Prostate gland (tissue), 2 donors: ENCODE measurements around the gene CNPPD1. TPM values are rescaled to one million over a fixed set of nuclear protein-coding genes. Genes with fewer than 3 reads are reported as not detected.
A peak's percentile ranks its signal among the peaks of the same experiment; 100 is the strongest.

Source experiments
- DNase-seq: peaks from one replicate; pipeline ENCODE4 v3.0.0-alpha.2; 2019; ENCODE audit warnings: low spot score
- H3K27ac ChIP-seq, 2 donors: fragments of 200-600 bp; sonication (generic); 2 replicates each; pipeline ENCODE4 v1.5.1; 2017 to 2019
- H3K27me3 ChIP-seq: fragments of 200-600 bp; sonication (generic); replicated peaks from 2 replicates; pipeline ENCODE4 v1.5.1; 2019; ENCODE audit not compliant: insufficient read depth
- H3K36me3 ChIP-seq, 2 donors: fragments of 200-600 bp; sonication (generic); 1 replicate in 1 of 2; 2 replicates in 1 of 2; pipeline versions ENCODE4 v1.5.1 to v1.8.1; 2017 to 2019
- H3K4me1 ChIP-seq: fragments of 200-600 bp; sonication (generic); replicated peaks from 2 replicates; pipeline ENCODE4 v1.5.1; 2019
- H3K4me3 ChIP-seq, 2 donors: fragments of 200-600 bp; sonication (generic); 2 replicates each; pipeline ENCODE4 v1.5.1; 2017 to 2019
- H3K9me3 ChIP-seq: fragments of 200-600 bp; sonication (generic); 2 replicates; pipeline ENCODE4 v1.5.1; 2017
- POLR2A ChIP-seq: fragments of 450-650 bp; IDR thresholded peaks from one replicate; pipeline ENCODE4 v1.6.1; 2016; ENCODE audit warnings: antibody characterized with exemption, mild to moderate bottlenecking
- POLR2AphosphoS5 ChIP-seq: sonication (generic); formaldehyde crosslinking; IDR thresholded peaks from one replicate; pipeline ENCODE4 v1.6.1; 2017; ENCODE audit warnings: antibody characterized with exemption
- WGBS: methylation state at CpG from one replicate; pipeline ENCODE4 v1.1.5; 2018; 5-methylcytosine and 5-hydroxymethylcytosine counted together
- intact Hi-C: fragments of 100-400 bp; cut with DNase I; formaldehyde crosslinking; loops from one replicate; pipeline ENCODE4 v1.14.2; 2022
- total RNA-seq, 2 donors: library from RNA; depleted of rRNA; stranded (reverse); fragments of >200 nt; gene quantifications; one replicate each; pipeline ENCODE4 v1.1.0, GENCODE V29; 2016
- TF ChIP-seq, protein P1 (sequence below), 4 experiments: fragments of 200-600 bp in 2 of 4; fragments of 450-650 bp in 2 of 4; sonication (generic) in 2 of 4; IDR thresholded peaks; 1 replicate in 3 of 4; 2 replicates in 1 of 4; pipeline ENCODE4 v1.5.1; 2016 to 2019; ENCODE audit warnings: antibody characterized with exemption in 4 of 4, mild to moderate bottlenecking in 2 of 4, moderate library complexity in 2 of 4

The CNPPD1 gene
- total RNA-seq, 2 donors from 2014 or later, result 53.6 to 60.1 TPM

DNA sequence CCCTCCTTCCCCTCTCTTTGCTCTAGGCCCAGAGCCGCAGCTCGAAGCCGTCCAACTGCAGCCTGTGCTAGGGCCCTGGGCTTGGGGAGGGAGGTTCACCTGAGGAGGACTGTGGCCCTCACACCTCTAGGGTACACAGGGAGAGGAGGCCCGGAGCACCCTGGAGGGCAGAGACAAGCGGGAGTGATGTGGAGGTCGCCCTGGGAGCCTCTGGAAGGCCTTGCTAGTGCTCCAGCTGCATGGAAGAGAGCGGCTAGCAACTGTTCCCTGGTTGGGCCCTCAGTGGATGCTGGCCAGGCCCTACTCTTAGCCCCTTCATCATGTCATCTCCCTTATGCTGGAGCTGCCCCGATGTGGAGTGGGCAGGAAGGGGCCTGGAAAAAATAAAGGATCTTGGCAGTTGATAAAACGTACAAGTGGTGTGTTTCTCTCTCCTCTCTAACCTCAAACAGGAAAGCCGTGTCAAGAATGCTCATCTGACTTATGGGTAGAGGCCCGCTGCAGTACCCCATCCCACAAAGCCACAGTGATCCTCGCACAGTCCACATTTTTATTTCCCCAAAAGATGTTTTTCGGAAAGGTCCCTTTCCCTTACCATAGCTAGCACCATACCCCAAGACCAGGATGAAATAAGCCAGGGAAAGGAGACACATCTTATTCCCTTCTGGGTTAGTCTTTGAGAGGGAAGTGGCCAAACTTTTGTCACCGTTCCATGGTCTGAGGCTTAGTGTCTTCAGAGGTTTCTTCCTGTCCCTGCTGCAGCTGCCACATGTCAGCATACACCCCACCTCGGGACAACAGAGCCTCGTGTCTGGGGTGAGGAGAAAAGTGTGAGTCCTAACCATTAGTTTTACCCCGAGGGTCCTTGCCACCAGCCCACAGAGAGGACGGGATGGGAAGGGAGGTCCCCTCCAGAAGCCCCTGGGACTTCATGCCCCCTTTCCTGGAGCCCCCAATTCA lies 32.8 kb upstream of the CNPPD1 start:
- intact Hi-C loops, result loop anchor here (10.0 kb wide), 1 partner anchor 85 kb away; no protein-coding TSS in a partner anchor

DNA sequence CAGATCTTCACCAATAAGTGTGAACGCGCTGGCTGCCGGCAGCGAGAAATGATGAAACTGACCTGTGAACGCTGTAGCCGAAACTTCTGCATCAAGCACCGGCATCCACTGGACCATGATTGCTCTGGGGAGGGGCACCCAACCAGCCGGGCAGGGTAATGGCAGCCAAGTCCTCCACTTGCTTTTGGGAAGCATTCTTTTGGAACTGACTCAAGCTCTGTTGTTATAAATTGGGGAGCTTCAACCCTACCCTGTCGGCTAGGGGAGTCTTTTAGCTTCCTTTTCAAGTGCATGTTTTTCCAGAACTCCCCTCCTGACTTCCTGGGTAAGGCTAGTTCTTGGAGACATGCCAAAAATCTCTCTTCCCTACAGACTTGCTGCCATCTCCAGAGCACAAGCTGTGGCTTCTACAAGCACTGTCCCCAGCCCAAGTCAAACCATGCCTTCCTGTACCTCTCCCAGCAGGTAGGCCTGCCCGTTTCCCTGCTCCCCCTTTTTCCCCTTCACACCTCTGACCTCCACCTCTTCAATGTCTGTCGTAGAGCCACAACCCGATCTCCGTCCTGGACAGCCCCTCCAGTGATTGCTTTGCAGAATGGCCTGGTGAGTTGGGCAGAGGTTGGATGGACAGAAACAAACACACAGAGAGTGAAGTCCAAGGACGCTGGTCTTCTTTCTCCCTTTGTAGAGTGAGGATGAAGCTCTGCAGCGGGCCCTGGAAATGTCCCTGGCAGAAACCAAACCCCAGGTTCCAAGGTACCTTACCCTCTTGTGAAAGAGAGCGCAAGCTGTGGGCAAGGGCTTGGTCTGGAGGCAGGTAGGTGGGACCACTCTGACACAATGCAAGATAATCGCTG lies 31.4 kb upstream of the CNPPD1 start:
- WGBS, result 46% methylated on average over 17 of the region's 17 CpGs
- H3K4me3 ChIP-seq, result peak overlapping the region in 1 of 2 donors; percentile 74
- H3K4me1 ChIP-seq, result peaks cover 11% of the 10 kb centered on the region
- no peaks in the 10 kb centered on the region for H3K9me3 ChIP-seq
- H3K27ac ChIP-seq, result peak overlapping the region; percentile 98 to 99
- H3K36me3 ChIP-seq, result peaks cover 3 to 4% of the 10 kb centered on the region in 2 donors
- intact Hi-C loops, result no loop called here
- peak; percentile 33 for DNase-seq
- TF ChIP-seq, protein P1, sequence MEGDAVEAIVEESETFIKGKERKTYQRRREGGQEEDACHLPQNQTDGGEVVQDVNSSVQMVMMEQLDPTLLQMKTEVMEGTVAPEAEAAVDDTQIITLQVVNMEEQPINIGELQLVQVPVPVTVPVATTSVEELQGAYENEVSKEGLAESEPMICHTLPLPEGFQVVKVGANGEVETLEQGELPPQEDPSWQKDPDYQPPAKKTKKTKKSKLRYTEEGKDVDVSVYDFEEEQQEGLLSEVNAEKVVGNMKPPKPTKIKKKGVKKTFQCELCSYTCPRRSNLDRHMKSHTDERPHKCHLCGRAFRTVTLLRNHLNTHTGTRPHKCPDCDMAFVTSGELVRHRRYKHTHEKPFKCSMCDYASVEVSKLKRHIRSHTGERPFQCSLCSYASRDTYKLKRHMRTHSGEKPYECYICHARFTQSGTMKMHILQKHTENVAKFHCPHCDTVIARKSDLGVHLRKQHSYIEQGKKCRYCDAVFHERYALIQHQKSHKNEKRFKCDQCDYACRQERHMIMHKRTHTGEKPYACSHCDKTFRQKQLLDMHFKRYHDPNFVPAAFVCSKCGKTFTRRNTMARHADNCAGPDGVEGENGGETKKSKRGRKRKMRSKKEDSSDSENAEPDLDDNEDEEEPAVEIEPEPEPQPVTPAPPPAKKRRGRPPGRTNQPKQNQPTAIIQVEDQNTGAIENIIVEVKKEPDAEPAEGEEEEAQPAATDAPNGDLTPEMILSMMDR (IDR thresholded peaks at IDR 0.05), result no peak
- TF ChIP-seq POLR2AphosphoS5, result peak; percentile 33
- TF ChIP-seq POLR2A, result no peak
- no peaks in the 10 kb centered on the region for H3K27me3 ChIP-seq

More for the DNA sequence above, 32.8 kb upstream of the CNPPD1 start:
- Histone ChIP-seq H3K4me1 (peaks cover 11% of the 10 kb centered on the region), H3K4me3 (no peak overlapping the region), H3K9me3 (no peaks in the 10 kb centered on the region), H3K27me3 (no peaks in the 10 kb centered on the region), H3K27ac (peak overlapping the region in 1 of 2 donors; percentile 10), H3K36me3 (peaks cover 3 to 10% of the 10 kb centered on the region in 2 donors)
- TF ChIP-seq POLR2AphosphoS5, result no peak
- TF ChIP-seq, protein P1 (IDR thresholded peaks at IDR 0.05), result no peak
- no peak for TF ChIP-seq POLR2A
- 82% methylated on average over 18 of the region's 18 CpGs for WGBS
- no peak for DNase-seq

DNA sequence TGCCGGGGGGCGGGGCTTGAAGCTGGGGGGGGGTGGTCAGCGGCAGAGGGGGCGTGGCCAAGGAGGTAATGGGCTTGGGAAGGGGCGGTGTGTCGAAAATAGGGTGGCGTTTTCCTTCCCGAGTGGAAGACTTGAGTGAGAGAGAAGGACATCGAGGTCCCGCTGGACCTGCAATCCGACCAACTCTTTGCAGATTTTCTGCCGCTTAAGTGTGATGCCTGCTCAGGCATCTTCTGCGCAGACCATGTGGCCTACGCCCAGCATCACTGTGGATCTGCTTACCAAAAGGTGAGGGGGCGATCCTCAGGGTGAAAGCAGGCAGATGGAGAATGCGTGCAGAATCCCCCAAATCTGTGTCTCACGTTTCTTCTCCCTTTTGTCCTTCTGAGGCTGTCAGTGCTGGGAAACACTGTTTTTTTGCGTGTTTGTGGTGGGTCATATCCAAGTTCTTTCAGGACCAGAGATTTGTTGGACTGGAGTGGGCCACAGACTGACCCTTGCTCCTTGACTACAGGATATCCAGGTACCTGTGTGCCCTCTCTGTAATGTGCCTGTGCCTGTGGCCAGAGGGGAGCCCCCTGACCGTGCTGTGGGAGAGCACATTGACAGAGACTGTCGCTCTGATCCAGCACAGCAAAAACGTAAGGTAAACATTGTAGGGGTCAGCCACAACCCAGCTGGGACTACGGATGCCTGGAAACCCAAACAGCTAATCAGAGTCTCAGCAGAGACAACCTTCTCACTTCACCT lies 30.6 kb upstream of the CNPPD1 start:
- WGBS, result 8% methylated on average over 18 of the region's 22 CpGs
- TF ChIP-seq POLR2AphosphoS5, result no peak
- no peak for TF ChIP-seq POLR2A
- TF ChIP-seq, protein P1 (IDR thresholded peaks at IDR 0.05), result no peak
- H3K4me1 ChIP-seq, result peaks cover 11% of the 10 kb centered on the region
- H3K27me3 ChIP-seq, result no peaks in the 10 kb centered on the region
- no peak for DNase-seq
- H3K36me3 ChIP-seq, result peaks cover 3 to 4% of the 10 kb centered on the region in 2 donors
- H3K9me3 ChIP-seq, result no peaks in the 10 kb centered on the region
- H3K4me3 ChIP-seq, result peak overlapping the region; percentile 71 to 74
- intact Hi-C loops, result no loop called here
- H3K27ac ChIP-seq, result peak overlapping the region; percentile 98 to 99

DNA sequence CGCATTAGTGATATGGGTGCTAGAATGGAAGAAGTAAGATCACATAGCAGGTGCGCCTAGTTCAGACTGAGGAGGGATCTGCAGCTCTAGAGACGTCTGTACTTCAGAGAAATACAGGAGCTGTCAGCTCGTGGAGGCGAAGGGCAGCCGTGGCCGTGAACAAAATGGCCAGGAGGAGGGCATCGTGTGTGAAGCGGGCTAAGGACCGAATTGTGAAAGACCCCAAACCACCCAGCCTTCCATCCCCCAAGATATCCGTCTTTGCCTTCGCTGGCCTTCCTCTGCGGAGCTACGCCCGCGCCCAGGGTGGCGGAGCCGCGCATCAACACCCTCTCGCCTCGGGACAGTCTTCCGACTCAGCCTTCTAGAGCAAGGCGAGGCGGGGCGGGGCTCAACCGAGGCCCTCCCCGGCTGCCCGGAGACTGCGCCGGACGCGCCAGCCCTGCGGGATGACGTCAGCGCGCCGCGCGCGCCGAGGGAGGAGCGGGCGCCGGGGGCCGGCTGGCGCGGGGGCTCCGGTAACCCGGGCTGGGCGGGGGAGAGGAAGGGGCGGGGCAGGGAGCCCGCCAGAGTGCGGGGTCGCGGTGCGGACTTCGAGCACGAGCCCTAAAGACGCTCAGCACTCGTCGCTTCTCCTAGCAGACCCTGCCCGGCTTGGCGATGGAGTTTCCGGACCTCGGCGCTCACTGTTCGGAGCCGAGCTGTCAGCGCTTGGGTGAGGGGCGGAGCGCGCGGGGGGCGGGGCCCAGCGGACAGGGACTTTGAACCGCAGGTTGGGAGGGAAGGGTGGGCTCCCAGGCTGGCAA lies 29.8 kb upstream of the CNPPD1 start, which contains the start of gene ZFAND2B:
ZFAND2B (plus strand) TSS at position 455 of the 806 bp plus-strand sequence; CDS start at position 661, 206 bp downstream.
- intact Hi-C loops, result loop anchor here (1.0 kb wide), 1 partner anchor 46 kb away; the partner anchor contains the start of gene NHEJ1
- under 1% methylated on average over 60 of the region's 76 CpGs for WGBS
- H3K36me3 ChIP-seq, result peaks cover 0 to 4% of the 10 kb centered on the region in 2 donors
- peak within 1 kb of the TSS; percentile 98 to 99 for H3K27ac ChIP-seq
- peaks cover 11% of the 10 kb centered on the region for H3K4me1 ChIP-seq
- H3K9me3 ChIP-seq, result no peaks in the 10 kb centered on the region
- TF ChIP-seq POLR2A (peak; percentile 100), POLR2AphosphoS5 (peak; percentile 100)
- TF ChIP-seq, protein P1 (IDR thresholded peaks at IDR 0.05), result peak in 2 of 4 experiments; percentile 36 to 57
- peak; percentile 96 for DNase-seq
- no peaks in the 10 kb centered on the region for H3K27me3 ChIP-seq
- peak within 1 kb of the TSS; percentile 71 to 74 for H3K4me3 ChIP-seq
